HEK293 (cell line): ENCODE measurements around the gene IFNLR1.

ENCODE experiments used
- CTCF ChIA-PET: fragments of 350-600 bp; formaldehyde crosslinking; extraction: SDS; loops from one replicate; lab custom pipeline; 2021; ENCODE audit warnings: antibody characterized with exemption; lab: Yijun Ruan, JAX
- POLR2A ChIA-PET: fragments of 300-600 bp; formaldehyde crosslinking; extraction: SDS; loops from one replicate; lab custom pipeline; 2020; ENCODE audit warnings: antibody characterized with exemption, inconsistent platforms; lab: Yijun Ruan, JAX
- H3K27ac ChIP-seq: fragments of 200-500 bp; sonication (Bioruptor generic); 2 replicates; pipeline ENCODE4 v1.5.1; 2014; ENCODE audit warnings: low read depth, low read length, control low read depth, inconsistent platforms; ENCODE audit errors: extremely low read depth
- H3K36me3 ChIP-seq, 2 experiments: fragments of 200-500 bp in 1 of 2; sonication (Bioruptor generic) in 1 of 2; 1 replicate in 1 of 2; 2 replicates in 1 of 2; pipeline ENCODE4 v1.5.1; 2014 to 2017; ENCODE audit warnings: inconsistent platforms in 2 of 2, low read length in 2 of 2; ENCODE audit not compliant: control insufficient read depth in 2 of 2, insufficient read depth in 1 of 2
- H3K4me1 ChIP-seq: fragments of 200-500 bp; sonication (Bioruptor generic); 2 replicates; pipeline ENCODE4 v1.5.1; 2014; ENCODE audit warnings: mild to moderate bottlenecking, low read length, inconsistent platforms; ENCODE audit not compliant: control insufficient read depth, insufficient read depth
- H3K4me3 ChIP-seq: 2 replicates; pipeline ENCODE4 v1.5.1; 2011; ENCODE audit warnings: low read depth, mild to moderate bottlenecking, control low read depth, low read length, moderate library complexity
- H3K9me3 ChIP-seq: fragments of 200-500 bp; sonication (Bioruptor generic); 2 replicates; pipeline ENCODE4 v1.5.1; 2014; ENCODE audit warnings: low read depth, low read length, inconsistent platforms; ENCODE audit not compliant: control insufficient read depth, insufficient read depth
- GLI2 ChIP-seq: fragments of 450-650 bp; formaldehyde crosslinking; IDR thresholded peaks from 2 replicates; pipeline ENCODE4; 2017; ENCODE audit warnings: missing biosample characterization, missing genetic modification characterization, low read depth, borderline replicate concordance
- GLI4 ChIP-seq: fragments of 450-650 bp; formaldehyde crosslinking; IDR thresholded peaks from 2 replicates; pipeline ENCODE4 v1.5.1; 2016; ENCODE audit warnings: missing biosample characterization, missing genetic modification characterization
- HOXD13 ChIP-seq: sonication (generic); formaldehyde crosslinking; IDR thresholded peaks from 2 replicates; pipeline ENCODE4 v1.8.0; 2022; ENCODE audit warnings: missing genetic modification reagents, borderline replicate concordance
- PRDM10 ChIP-seq: fragments of 450-650 bp; formaldehyde crosslinking; IDR thresholded peaks from 2 replicates; pipeline ENCODE4 v1.5.1; 2016; ENCODE audit warnings: missing biosample characterization, missing genetic modification characterization
- TSHZ1 ChIP-seq: fragments of 450-650 bp; formaldehyde crosslinking; IDR thresholded peaks from 2 replicates; pipeline ENCODE4 v1.5.1; 2016; ENCODE audit warnings: missing biosample characterization, missing genetic modification characterization, borderline replicate concordance
- ZFHX2 ChIP-seq: fragments of 450-650 bp; formaldehyde crosslinking; conservative IDR thresholded peaks from 2 replicates; pipeline ENCODE4 v1.5.1; 2016; ENCODE audit warnings: missing biosample characterization, missing genetic modification characterization
- ZNF221 ChIP-seq: fragments of 450-650 bp; formaldehyde crosslinking; IDR thresholded peaks from 2 replicates; pipeline ENCODE4 v1.5.1; 2017; ENCODE audit warnings: missing biosample characterization, missing genetic modification characterization, borderline replicate concordance
- ZNF292 ChIP-seq: fragments of 450-650 bp; formaldehyde crosslinking; IDR thresholded peaks from 2 replicates; pipeline ENCODE4 v1.5.1; 2016; ENCODE audit warnings: low read depth, missing biosample characterization, missing genetic modification characterization, borderline replicate concordance
- ZNF302 ChIP-seq: fragments of 450-650 bp; formaldehyde crosslinking; IDR thresholded peaks from 2 replicates; pipeline ENCODE4 v1.5.1; 2016; ENCODE audit warnings: missing biosample characterization, missing genetic modification characterization, low read depth
- ZNF324 ChIP-seq: fragments of 450-650 bp; formaldehyde crosslinking; IDR thresholded peaks from 2 replicates; pipeline ENCODE4 v1.5.1; 2016; ENCODE audit warnings: missing biosample characterization, missing genetic modification characterization
- ZNF426 ChIP-seq: fragments of 450-650 bp; formaldehyde crosslinking; IDR thresholded peaks from 2 replicates; pipeline ENCODE4 v1.5.1; 2017; ENCODE audit warnings: missing biosample characterization, missing genetic modification characterization, mild to moderate bottlenecking, inconsistent platforms, moderate library complexity
- ZNF488 ChIP-seq: fragments of 450-650 bp; formaldehyde crosslinking; IDR thresholded peaks from 2 replicates; pipeline ENCODE4 v1.5.1; 2016; ENCODE audit warnings: missing biosample characterization, missing genetic modification characterization
- ZNF558 ChIP-seq: fragments of 450-650 bp; formaldehyde crosslinking; IDR thresholded peaks from 2 replicates; pipeline ENCODE4 v1.5.1; 2016; ENCODE audit warnings: missing biosample characterization, missing genetic modification characterization
- ZNF560 ChIP-seq: fragments of 450-650 bp; formaldehyde crosslinking; IDR thresholded peaks from 2 replicates; pipeline ENCODE4 v1.5.1; 2017; ENCODE audit warnings: missing biosample characterization, missing genetic modification characterization, borderline replicate concordance
- ZNF768 ChIP-seq: fragments of 450-650 bp; formaldehyde crosslinking; IDR thresholded peaks from 2 replicates; pipeline ENCODE4 v1.5.1; 2018; ENCODE audit warnings: missing biosample characterization, mild to moderate bottlenecking, missing genetic modification characterization
- ZNF830 ChIP-seq: fragments of 450-650 bp; IDR thresholded peaks from 2 replicates; pipeline ENCODE4 v1.5.0; 2018; ENCODE audit warnings: missing biosample characterization, missing genetic modification characterization, low read depth, mild to moderate bottlenecking, moderate library complexity
- TF ChIP-seq, protein P1 (sequence below): fragments of 450-650 bp; formaldehyde crosslinking; IDR thresholded peaks from 2 replicates; pipeline ENCODE4 v1.5.1; 2016; ENCODE audit warnings: missing biosample characterization, missing genetic modification characterization
- TF ChIP-seq, protein P2 (sequence below): fragments of 450-650 bp; formaldehyde crosslinking; IDR thresholded peaks from 2 replicates; pipeline ENCODE4 v1.5.1; 2017; ENCODE audit warnings: missing biosample characterization, missing genetic modification characterization
- TF ChIP-seq, protein P3 (sequence below): fragments of 450-650 bp; formaldehyde crosslinking; conservative IDR thresholded peaks from 2 replicates; pipeline ENCODE4 v1.5.1; 2016; ENCODE audit warnings: low read depth, missing biosample characterization, missing genetic modification characterization
- TF ChIP-seq, protein P4 (sequence below): fragments of 450-650 bp; formaldehyde crosslinking; IDR thresholded peaks from 2 replicates; pipeline ENCODE4 v1.5.1; 2017; ENCODE audit warnings: missing biosample characterization, missing genetic modification characterization

IFNLR1 gene

GRCh38 chr1:24224761-24225160 is 37.7 kb upstream of the IFNLR1 start:
- POLR2A ChIA-PET: no interaction called here
- Histone ChIP-seq H3K36me3 (no peaks in the 10 kb centered on the region), H3K4me3 (no peak overlapping the region), H3K9me3 (no peaks in the 10 kb centered on the region), H3K4me1 (no peaks in the 10 kb centered on the region), H3K27ac (no peak overlapping the region)
- CTCF ChIA-PET: interaction anchor here (1.0 kb wide), 1 partner anchor 157 kb away, joined by 3 read pairs; no protein-coding TSS in a partner anchor
- TF ChIP-seq ZNF292 (tag by site-specific recombination): no peak
- TF ChIP-seq HOXD13: no peak
- no peak for TF ChIP-seq TSHZ1
- no peak for TF ChIP-seq ZNF768 (tag by site-specific recombination)
- no peak for TF ChIP-seq PRDM10 (tag by site-specific recombination)
- TF ChIP-seq ZNF426 (tag by site-specific recombination): no peak
- no peak for TF ChIP-seq ZNF302 (tag by site-specific recombination)
- TF ChIP-seq, protein P1, sequence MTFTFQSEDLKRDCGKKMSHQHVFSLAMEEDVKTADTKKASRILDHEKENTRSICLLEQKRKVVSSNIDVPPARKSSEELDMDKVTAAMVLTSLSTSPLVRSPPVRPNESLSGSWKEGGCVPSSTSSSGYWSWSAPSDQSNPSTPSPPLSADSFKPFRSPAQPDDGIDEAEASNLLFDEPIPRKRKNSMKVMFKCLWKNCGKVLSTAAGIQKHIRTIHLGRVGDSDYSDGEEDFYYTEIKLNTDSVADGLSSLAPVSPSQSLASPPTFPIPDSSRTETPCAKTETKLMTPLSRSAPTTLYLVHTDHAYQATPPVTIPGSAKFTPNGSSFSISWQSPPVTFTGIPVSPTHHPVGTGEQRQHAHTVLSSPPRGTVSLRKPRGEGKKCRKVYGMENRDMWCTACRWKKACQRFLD (tag by site-specific recombination): no peak
- TF ChIP-seq ZNF488 (tag by site-specific recombination): no peak
- TF ChIP-seq, protein P2, sequence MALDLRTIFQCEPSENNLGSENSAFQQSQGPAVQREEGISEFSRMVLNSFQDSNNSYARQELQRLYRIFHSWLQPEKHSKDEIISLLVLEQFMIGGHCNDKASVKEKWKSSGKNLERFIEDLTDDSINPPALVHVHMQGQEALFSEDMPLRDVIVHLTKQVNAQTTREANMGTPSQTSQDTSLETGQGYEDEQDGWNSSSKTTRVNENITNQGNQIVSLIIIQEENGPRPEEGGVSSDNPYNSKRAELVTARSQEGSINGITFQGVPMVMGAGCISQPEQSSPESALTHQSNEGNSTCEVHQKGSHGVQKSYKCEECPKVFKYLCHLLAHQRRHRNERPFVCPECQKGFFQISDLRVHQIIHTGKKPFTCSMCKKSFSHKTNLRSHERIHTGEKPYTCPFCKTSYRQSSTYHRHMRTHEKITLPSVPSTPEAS: no peak
- TF ChIP-seq GLI4 (tag by site-specific recombination): no peak
- TF ChIP-seq ZNF324 (tag by site-specific recombination): no peak
- no peak for TF ChIP-seq ZNF558 (tag by site-specific recombination)
- no peak for TF ChIP-seq ZNF221
- TF ChIP-seq, protein P3, sequence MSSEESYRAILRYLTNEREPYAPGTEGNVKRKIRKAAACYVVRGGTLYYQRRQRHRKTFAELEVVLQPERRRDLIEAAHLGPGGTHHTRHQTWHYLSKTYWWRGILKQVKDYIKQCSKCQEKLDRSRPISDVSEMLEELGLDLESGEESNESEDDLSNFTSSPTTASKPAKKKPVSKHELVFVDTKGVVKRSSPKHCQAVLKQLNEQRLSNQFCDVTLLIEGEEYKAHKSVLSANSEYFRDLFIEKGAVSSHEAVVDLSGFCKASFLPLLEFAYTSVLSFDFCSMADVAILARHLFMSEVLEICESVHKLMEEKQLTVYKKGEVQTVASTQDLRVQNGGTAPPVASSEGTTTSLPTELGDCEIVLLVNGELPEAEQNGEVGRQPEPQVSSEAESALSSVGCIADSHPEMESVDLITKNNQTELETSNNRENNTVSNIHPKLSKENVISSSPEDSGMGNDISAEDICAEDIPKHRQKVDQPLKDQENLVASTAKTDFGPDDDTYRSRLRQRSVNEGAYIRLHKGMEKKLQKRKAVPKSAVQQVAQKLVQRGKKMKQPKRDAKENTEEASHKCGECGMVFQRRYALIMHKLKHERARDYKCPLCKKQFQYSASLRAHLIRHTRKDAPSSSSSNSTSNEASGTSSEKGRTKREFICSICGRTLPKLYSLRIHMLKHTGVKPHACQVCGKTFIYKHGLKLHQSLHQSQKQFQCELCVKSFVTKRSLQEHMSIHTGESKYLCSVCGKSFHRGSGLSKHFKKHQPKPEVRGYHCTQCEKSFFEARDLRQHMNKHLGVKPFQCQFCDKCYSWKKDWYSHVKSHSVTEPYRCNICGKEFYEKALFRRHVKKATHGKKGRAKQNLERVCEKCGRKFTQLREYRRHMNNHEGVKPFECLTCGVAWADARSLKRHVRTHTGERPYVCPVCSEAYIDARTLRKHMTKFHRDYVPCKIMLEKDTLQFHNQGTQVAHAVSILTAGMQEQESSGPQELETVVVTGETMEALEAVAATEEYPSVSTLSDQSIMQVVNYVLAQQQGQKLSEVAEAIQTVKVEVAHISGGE (tag by site-specific recombination): no peak
- no peak for TF ChIP-seq ZFHX2
- no peak for TF ChIP-seq GLI2
- TF ChIP-seq, protein P4, sequence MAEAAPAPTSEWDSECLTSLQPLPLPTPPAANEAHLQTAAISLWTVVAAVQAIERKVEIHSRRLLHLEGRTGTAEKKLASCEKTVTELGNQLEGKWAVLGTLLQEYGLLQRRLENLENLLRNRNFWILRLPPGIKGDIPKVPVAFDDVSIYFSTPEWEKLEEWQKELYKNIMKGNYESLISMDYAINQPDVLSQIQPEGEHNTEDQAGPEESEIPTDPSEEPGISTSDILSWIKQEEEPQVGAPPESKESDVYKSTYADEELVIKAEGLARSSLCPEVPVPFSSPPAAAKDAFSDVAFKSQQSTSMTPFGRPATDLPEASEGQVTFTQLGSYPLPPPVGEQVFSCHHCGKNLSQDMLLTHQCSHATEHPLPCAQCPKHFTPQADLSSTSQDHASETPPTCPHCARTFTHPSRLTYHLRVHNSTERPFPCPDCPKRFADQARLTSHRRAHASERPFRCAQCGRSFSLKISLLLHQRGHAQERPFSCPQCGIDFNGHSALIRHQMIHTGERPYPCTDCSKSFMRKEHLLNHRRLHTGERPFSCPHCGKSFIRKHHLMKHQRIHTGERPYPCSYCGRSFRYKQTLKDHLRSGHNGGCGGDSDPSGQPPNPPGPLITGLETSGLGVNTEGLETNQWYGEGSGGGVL (tag by site-specific recombination): no peak
- no peak for TF ChIP-seq ZNF830 (tag by site-specific recombination)
- TF ChIP-seq ZNF560 (tag by site-specific recombination): no peak
